ENCODE results near the gene SPP2.

Gene SPP2

GRCh38 chr2:234038076-234038802, 12.3 kb upstream of the SPP2 start:
- DNase-seq (ENCODE audit: extremely low read depth in 1 of 2, low read depth in 1 of 2) = no peak

GRCh38 chr2:234044157-234044556, 6.3 kb upstream of the SPP2 start:
- no peak for DNase-seq (ENCODE audit: extremely low read depth in 1 of 2, low read depth in 1 of 2)

GRCh38 chr2:234046521-234046920, 4.0 kb upstream of the SPP2 start:
- DNase-seq (ENCODE audit: extremely low read depth in 1 of 2, low read depth in 1 of 2) = no peak

- DNase-seq (ENCODE audit: extremely low read depth in 1 of 2, low read depth in 1 of 2) = no peak
Measured at GRCh38 chr2:234047361-234047760, 3.1 kb upstream of the SPP2 start.

GRCh38 chr2:234048049-234048448, 2.5 kb upstream of the SPP2 start:
- no peak for DNase-seq (ENCODE audit: extremely low read depth in 1 of 2, low read depth in 1 of 2)

GRCh38 chr2:234051374-234052070, 1.0 kb downstream of the SPP2 start:
- no peak for DNase-seq (ENCODE audit: extremely low read depth in 1 of 2, low read depth in 1 of 2)

- DNase-seq (ENCODE audit: extremely low read depth in 1 of 2, low read depth in 1 of 2) = no peak
Measured at GRCh38 chr2:234058881-234059280, 8.4 kb downstream of the SPP2 start.

GRCh38 chr2:234060236-234060635, 9.7 kb downstream of the SPP2 start:
- no peak for DNase-seq (ENCODE audit: extremely low read depth in 1 of 2, low read depth in 1 of 2)

GRCh38 chr2:234061624-234062257, 11.2 kb downstream of the SPP2 start:
- no peak for DNase-seq (ENCODE audit: extremely low read depth in 1 of 2, low read depth in 1 of 2)

GRCh38 chr2:234066587-234066986, 16.1 kb downstream of the SPP2 start:
- DNase-seq (ENCODE audit: extremely low read depth in 1 of 2, low read depth in 1 of 2) = no peak

GRCh38 chr2:234071664-234072063, 21.2 kb downstream of the SPP2 start:
- DNase-seq (ENCODE audit: extremely low read depth in 1 of 2, low read depth in 1 of 2) = peak in 1 of 2 donors; percentile 19

GRCh38 chr2:234072454-234072853, 22.0 kb downstream of the SPP2 start:
- DNase-seq (ENCODE audit: extremely low read depth in 1 of 2, low read depth in 1 of 2) = no peak

- DNase-seq (ENCODE audit: extremely low read depth in 1 of 2, low read depth in 1 of 2) = no peak
Measured at GRCh38 chr2:234074751-234075517, 24.4 kb downstream of the SPP2 start.

GRCh38 chr2:234075518-234075915, 25.0 kb downstream of the SPP2 start:
- DNase-seq (ENCODE audit: extremely low read depth in 1 of 2, low read depth in 1 of 2) = no peak

GRCh38 chr2:234075947-234076346, 25.4 kb downstream of the SPP2 start:
- no peak for DNase-seq (ENCODE audit: extremely low read depth in 1 of 2, low read depth in 1 of 2)

- DNase-seq (ENCODE audit: extremely low read depth in 1 of 2, low read depth in 1 of 2) = no peak
Measured at GRCh38 chr2:234076451-234076850, 25.9 kb downstream of the SPP2 start.

GRCh38 chr2:234078129-234078528, 27.6 kb downstream of the SPP2 start:
- DNase-seq (ENCODE audit: extremely low read depth in 1 of 2, low read depth in 1 of 2) = no peak

GRCh38 chr2:234081970-234082822, 31.7 kb downstream of the SPP2 start:
- DNase-seq (ENCODE audit: extremely low read depth in 1 of 2, low read depth in 1 of 2) = no peak

GRCh38 chr2:234083572-234084348, 33.3 kb downstream of the SPP2 start:
- no peak for DNase-seq (ENCODE audit: extremely low read depth in 1 of 2, low read depth in 1 of 2)

All from stimulated activated CD8-positive, alpha-beta memory T cell treated with anti-CD3 and anti-CD28 coated beads, Interleukin-7, amount 100 ng/mL, for 48 hours (primary cell).